Caki2 (cell line): ENCODE results near the gene TSPAN7. TPM values are rescaled to one million over a fixed set of nuclear protein-coding genes. Genes with fewer than 3 reads are reported as not detected.

Experiments
- DNase-seq: peaks from one replicate; pipeline ENCODE4 v3.0.0-alpha.2; 2015; ENCODE audit warnings: low read depth
- in situ Hi-C: cut with HindIII; loops from 2 replicates; pipeline ENCODE4 v1.10.0; 2016; ENCODE audit warnings: low sequenced_read_pairs, low pct_unique_long_range_greater_than_20kb, mixed read lengths
- total RNA-seq: library from RNA; depleted of rRNA; stranded (reverse); fragments of >200 nt; shearing (Covaris generic); gene quantifications from 2 replicates; pipeline ENCODE4 v1.2.3, GENCODE V29; 2014; ENCODE audit warnings: low replicate concordance; rRNA removed

The TSPAN7 gene
- total RNA-seq, 1 experiment from 2014 or later, result not detected

GRCh38 chrX:38727668-38728067 lies 166.3 kb downstream of the TSPAN7 start:
- in situ Hi-C loops, result no loop called here
- no peak for DNase-seq

GRCh38 chrX:38732866-38733265 lies 171.5 kb downstream of the TSPAN7 start:
- DNase-seq, result peak; percentile 37
- in situ Hi-C loops, result no loop called here

Other genes starting within 250 kb of the TSPAN7 start
- 5.0 TPM in 1 of 2 replicates, not detected in the other for gene RPGR, start 234.0 kb upstream of the TSPAN7 start, total RNA-seq
- not detected in 2 replicates for gene OTC, start 208.9 kb upstream of the TSPAN7 start, total RNA-seq
- 78.5 and 80.4 TPM in 2 replicates for gene MID1IP1, start 239.9 kb downstream of the TSPAN7 start, total RNA-seq